SK-N-SH (cell line): ENCODE results near the gene DPAGT1.
"Not testable (repeated sequence)": the region's sequence is repeated elsewhere in the genome, so short reads cannot be mapped to it uniquely, and the experiment has no call there.

Source experiments
- CTCF ChIP-seq: fragments of 200-600 bp; sonication (generic); IDR thresholded peaks from 2 replicates; pipeline ENCODE4 v1.6.1; 2017; ENCODE audit warnings: antibody characterized with exemption, mild to moderate bottlenecking, moderate library complexity
- EP300 ChIP-seq, 2 experiments: IDR thresholded peaks; 2 replicates each; pipeline versions ENCODE4 v1.4.0 to v1.6.1; 2012; ENCODE audit warnings: borderline replicate concordance in 1 of 2, low read depth in 1 of 2, low read length in 1 of 2
- EZH2phosphoT487 ChIP-seq: fragments of 200-600 bp; sonication (generic); IDR thresholded peaks from 2 replicates; pipeline ENCODE4 v1.6.1; 2017; ENCODE audit warnings: low read depth, mixed run types, mild to moderate bottlenecking, antibody characterized with exemption, moderate library complexity, borderline replicate concordance
- GABPA ChIP-seq: IDR thresholded peaks from 2 replicates; pipeline ENCODE4 v1.4.0; 2012; ENCODE audit warnings: low read depth, mild to moderate bottlenecking
- NFIC ChIP-seq: IDR thresholded peaks from 2 replicates; pipeline ENCODE4 v1.4.0; 2012; ENCODE audit warnings: borderline replicate concordance
- NRF1 ChIP-seq: IDR thresholded peaks from 2 replicates; pipeline ENCODE4 v1.6.1; 2012; ENCODE audit warnings: low read depth, mild to moderate bottlenecking, low read length
- POLR2AphosphoS5 ChIP-seq: IDR thresholded peaks from 2 replicates; pipeline ENCODE4 v1.6.1; 2012; ENCODE audit warnings: low read depth, low read length
- RCOR1 ChIP-seq: fragments of 150-350 bp; IDR thresholded peaks from 2 replicates; pipeline ENCODE4 v1.6.1; 2017; ENCODE audit warnings: antibody characterized with exemption, low read length
- RFX5 ChIP-seq: IDR thresholded peaks from 2 replicates; pipeline ENCODE4 v1.6.1; 2012; ENCODE audit warnings: mild to moderate bottlenecking, improper control_type of control experiment, low read length
- SMC3 ChIP-seq: IDR thresholded peaks from 2 replicates; pipeline ENCODE4 v1.6.1; 2012; ENCODE audit warnings: low read depth, low read length, improper control_type of control experiment

- TF ChIP-seq NFIC; GABPA; CTCF; EZH2phosphoT487; RCOR1; SMC3; EP300 (IDR thresholded peaks at IDR 0.05; ENCODE audit: borderline replicate concordance in 1 of 2, low read depth in 1 of 2, low read length in 1 of 2); POLR2AphosphoS5; NRF1; RFX5: not testable (repeated sequence)
Observed at GRCh38 chr11:119103161-119103664, 1.6 kb upstream of the DPAGT1 start.
